ENCODE data around the gene SIRT3.
"Not testable (repeated sequence)": the region's sequence is repeated elsewhere in the genome, so short reads cannot be mapped to it uniquely, and the experiment has no call there.

Gene SIRT3

GRCh38 chr11:240315-240714, 4.2 kb upstream of the SIRT3 start:
- no peak for DNase-seq (ENCODE audit: low spot score)

- not testable (repeated sequence) for DNase-seq (ENCODE audit: low spot score)
These were observed 2.2 kb upstream of the SIRT3 start for GRCh38 chr11:238346-238745.

GRCh38 chr11:236774-237767, 929 bp upstream of the SIRT3 start, which contains the start of gene PSMD13:
Gene PSMD13, plus strand, starts transcription at chr11:236976. Its CDS starts 74 bp downstream, at chr11:237050.
- peak; percentile 95 for DNase-seq (ENCODE audit: low spot score)

DNA sequence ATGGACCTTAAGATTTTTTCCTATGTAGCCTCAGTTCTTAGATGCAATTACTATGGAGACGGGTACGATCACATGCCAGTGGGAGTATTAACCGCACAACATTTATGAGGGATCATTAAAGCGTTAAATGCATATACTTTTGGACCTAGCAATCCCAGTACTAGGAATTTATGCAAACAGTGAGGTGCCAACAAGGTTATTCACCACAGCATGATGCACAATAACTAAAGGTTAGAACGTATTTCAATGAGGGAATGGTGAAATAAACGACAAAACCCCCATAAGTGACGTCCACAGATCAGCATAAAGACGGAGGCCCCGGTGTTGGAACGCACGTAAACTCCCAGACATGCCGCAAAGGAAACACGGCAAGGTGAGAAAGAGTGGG, 539 bp downstream of the SIRT3 start:
- no peak for DNase-seq (ENCODE audit: low spot score)

GRCh38 chr11:235180-235579, 962 bp downstream of the SIRT3 start:
- DNase-seq (ENCODE audit: low spot score): no peak

GRCh38 chr11:232783-233565, 3.2 kb downstream of the SIRT3 start:
- DNase-seq (ENCODE audit: low spot score): no peak

DNA sequence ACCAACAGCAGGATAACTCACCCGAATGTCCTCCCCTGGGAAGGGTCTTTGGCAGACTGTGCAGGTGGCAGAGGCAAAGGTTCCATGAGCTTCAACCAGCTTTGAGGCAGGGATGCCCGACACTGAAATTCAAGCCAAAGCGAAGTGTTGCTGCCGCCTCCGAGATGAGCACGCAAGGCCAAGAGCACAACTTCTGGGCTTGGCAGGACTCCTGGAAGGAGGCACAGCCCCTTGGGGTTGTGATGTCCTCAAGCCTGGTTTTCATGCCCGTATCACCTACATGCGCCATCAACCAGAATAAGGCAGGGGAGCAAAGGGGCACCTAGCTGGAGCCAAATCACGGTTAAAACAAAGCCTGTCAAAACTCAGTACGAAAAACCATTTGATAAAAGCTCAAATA, 5.7 kb downstream of the SIRT3 start:
- DNase-seq (ENCODE audit: low spot score): no peak

- DNase-seq (ENCODE audit: low spot score): no peak
These were observed 8.2 kb downstream of the SIRT3 start for GRCh38 chr11:227824-228379.

DNA sequence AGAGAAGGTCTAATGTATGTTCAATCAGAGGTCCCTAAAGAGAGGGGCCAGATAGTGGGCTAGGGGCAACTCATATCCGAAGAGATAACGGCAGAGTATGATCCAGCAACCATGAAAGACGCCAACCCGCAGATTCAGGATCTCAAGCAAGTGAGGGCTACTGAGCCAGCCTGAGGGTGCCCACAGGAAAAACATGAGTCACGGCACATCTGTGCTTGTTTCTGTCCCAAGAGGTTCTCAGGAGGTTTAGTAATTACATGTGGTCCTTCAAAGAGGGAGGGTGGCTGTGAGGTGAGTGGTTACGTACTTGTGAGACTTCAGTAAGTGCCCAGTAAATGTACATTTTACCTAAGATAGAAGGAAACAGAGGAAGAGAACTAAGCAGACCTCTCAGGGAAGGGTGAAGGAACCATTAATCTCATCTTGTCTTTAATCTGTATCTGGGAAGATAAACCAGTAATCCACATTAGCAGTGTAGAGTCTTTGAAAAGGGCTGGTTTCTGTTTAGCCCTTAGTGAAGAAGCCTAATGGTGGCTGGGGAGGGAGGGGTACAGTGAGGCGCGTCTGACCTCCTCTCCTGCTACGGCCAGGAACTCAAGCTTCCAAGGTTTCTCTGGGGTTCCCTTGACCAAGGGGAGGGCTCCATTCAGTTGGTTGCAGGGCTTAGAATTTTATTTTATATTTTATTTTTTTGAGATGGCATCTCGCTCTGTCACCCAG, 10.2 kb downstream of the SIRT3 start:
- DNase-seq (ENCODE audit: low spot score): no peak

DNA sequence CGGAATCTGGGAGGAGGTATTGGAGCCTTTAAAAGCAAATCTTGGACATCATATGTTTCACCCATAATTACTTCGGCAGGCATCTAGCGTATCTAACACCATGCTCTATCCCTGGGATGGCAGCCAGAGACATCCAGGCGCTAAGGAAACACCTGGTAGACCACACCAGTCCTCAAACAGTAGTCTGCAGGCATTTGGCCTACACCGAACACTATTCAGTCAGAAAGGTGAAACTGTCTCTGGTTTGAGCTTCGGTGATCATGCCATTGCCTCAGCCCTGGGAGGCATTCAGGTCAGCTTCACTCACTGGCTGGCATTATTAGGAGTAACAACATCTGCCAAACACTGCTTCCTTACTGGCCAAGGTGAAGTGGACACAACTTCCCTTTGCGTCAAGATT, 11.7 kb downstream of the SIRT3 start:
- no peak for DNase-seq (ENCODE audit: low spot score)

DNA sequence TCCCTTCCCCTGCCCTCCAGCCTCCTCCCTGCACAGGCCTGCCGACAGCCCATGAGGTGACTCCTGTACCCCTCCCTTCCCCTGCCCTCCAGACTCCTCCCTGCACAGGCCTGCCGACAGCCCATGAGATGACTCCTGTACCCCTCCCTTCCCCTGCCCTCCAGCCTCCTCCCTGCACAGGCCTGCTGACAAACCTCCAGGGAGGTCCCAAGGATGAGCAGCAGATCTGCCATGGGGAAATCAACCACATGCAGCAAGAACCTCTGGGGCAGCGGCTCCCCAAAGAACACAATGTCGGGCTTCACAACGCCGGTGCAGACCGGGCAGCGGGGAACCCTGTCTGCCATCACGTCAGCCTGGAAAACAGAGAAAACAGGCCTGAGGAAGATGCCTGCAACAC, 12.3 kb downstream of the SIRT3 start:
- DNase-seq (ENCODE audit: low spot score): no peak

GRCh38 chr11:223026-223789, 12.9 kb downstream of the SIRT3 start:
- DNase-seq (ENCODE audit: low spot score): no peak

GRCh38 chr11:221998-222789, 13.9 kb downstream of the SIRT3 start:
- no peak for DNase-seq (ENCODE audit: low spot score)

DNA sequence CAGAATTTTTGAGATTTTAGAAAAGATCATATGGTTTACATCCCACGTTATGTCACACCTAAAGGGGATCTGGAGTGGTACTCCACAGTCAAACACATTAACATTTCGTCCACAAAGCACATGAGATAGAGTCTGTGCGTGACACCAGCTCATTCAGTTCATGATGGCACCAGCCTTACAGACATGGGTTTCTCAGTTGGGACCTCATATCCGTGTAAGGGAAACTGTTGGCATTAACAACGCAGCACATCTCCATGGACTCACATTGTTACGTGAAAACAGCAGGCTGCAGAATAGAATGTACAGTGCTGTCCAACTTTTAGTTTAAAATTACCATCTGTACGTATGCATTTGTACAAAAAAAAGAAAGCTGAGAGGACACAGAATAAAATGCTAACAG, 14.6 kb downstream of the SIRT3 start:
- no peak for DNase-seq (ENCODE audit: low spot score)

DNA sequence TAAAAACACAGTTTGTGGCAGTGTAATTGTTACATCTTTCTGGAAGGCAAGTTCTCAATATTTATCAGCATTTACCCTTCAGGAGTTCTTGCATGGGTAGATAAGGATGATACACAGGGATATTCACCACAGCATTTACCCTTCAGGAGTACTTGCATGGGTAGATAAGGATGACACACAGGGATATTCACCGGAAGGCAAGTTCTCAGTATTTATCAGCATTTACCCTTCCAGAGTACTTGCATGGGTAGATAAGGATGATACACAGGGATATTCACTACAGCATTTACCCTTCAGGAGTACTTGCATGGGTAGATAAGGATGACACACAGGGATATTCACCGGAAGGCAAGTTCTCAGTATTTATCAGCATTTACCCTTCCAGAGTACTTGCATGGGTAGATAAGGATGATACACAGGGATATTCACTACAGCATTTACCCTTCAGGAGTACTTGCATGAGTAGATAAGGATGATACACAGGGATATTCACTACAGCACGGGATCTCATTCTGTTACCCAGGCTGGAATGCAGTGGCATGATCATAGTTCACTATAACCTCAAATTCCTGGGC, 15.4 kb downstream of the SIRT3 start:
- not testable (repeated sequence) for DNase-seq (ENCODE audit: low spot score)

- no peak for DNase-seq (ENCODE audit: low spot score)
These were observed 17.1 kb downstream of the SIRT3 start for GRCh38 chr11:218815-219593.

DNA sequence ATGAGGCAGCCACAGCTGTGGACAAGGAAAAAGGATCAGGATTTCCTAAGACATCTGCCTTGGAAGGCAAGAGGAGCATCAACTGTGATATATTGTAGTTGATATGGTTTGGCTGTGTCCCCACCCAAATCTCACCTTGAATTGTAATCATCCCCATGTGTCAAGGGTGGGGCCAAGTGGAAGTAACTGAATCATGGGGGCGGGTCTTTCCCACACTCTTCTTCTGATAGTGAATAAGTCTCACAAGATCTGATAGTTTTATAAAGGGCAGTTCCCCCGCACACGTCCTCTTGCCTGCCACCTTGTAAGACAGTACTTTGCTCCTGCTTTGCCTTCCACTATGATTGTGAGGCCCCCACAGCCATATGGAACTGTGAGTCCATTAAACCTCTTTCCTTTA, 18.4 kb downstream of the SIRT3 start:
- DNase-seq (ENCODE audit: low spot score): no peak

- DNase-seq (ENCODE audit: low spot score): no peak
These were observed 19.8 kb downstream of the SIRT3 start for GRCh38 chr11:216081-216974.

Measured in D341Med (cell line).